ENCODE results near the gene SCN3B. TPM values are rescaled to one million over a fixed set of nuclear protein-coding genes. Genes with fewer than 3 reads are reported as not detected.

Gene SCN3B
- total and polyA plus RNA-seq, 2 of the 4 experiments (the other 2 are of a cell fraction) = under 0.01 to 0.03 TPM

DNA sequence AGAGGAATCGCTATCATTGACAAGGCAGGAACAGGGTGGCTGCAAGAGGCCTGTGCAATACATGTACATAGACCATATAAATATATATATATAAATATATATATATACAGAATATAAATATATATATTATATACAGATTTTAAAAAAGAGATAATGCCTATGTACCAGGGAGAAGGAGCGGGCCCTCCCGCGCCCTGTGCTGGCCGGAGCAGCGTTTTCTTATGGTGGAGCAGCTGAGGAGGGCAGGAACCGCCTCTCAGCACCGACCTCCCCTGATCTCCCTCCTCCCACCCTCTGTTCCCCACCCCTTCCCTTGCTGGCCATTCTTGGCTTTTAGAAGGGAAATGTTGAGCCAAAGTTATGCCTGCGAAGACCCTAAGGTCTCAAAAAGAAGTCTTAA lies 31.8 kb downstream of the SCN3B start:
- Histone ChIP-seq H3K36me3 (ENCODE audit: control insufficient read depth, insufficient read depth, low read length) (peaks cover 3% of the 10 kb centered on the region), H3K9me1 (ENCODE audit: insufficient read depth, low read length) (peaks cover 5% of the 10 kb centered on the region; the same call in 1 of the 2 replicates), H2BK15ac (ENCODE audit: low read depth, low read length) (no peak overlapping the region), H2AFZ (replicated peaks; ENCODE audit: low read length, poor library complexity) (no peak overlapping the region), H3K56ac (ENCODE audit: extremely low read depth, insufficient read depth, low read length) (no peak overlapping the region), H3K14ac (replicated peaks; ENCODE audit: low read depth, low read length) (no peak overlapping the region), H3K27ac (ENCODE audit: insufficient read depth, low read length) (no peak overlapping the region), H3K9ac (ENCODE audit: low read depth, low read length) (no peak overlapping the region), H3K9me3 (ENCODE audit: control insufficient read depth, insufficient read depth, low read length) (no peaks in the 10 kb centered on the region), H2BK120ac (ENCODE audit: low read depth, low read length) (no peak overlapping the region), H3K4me1 (ENCODE audit: control insufficient read depth, insufficient read depth, low read length) (no peaks in the 10 kb centered on the region), H4K91ac (ENCODE audit: insufficient read depth, low read depth, low read length) (no peak overlapping the region), H3K4me2 (ENCODE audit: low read depth, low read length) (no peak overlapping the region), H4K5ac (ENCODE audit: low read depth, low read length) (no peak overlapping the region), H3K23ac (ENCODE audit: low read depth, low read length) (no peak overlapping the region), H4K20me1 (ENCODE audit: insufficient read depth, low read length) (no peaks in the 10 kb centered on the region), H2BK5ac (ENCODE audit: low read depth, low read length, poor library complexity, severe bottlenecking) (no peak overlapping the region), H3K18ac (ENCODE audit: low read depth, low read length) (no peak overlapping the region), H4K8ac (ENCODE audit: low read depth in 2 of 2, low read length in 2 of 2) (no peak overlapping the region), H3K4ac (ENCODE audit: low read depth, low read length) (no peak overlapping the region), H2AK5ac (ENCODE audit: low read depth, low read length) (no peak overlapping the region), H2BK20ac (ENCODE audit: low read depth, low read length) (no peak overlapping the region), H2AK9ac (replicated peaks; ENCODE audit: low read depth, low read length, poor library complexity) (no peak overlapping the region), H3K27me3 (ENCODE audit: control insufficient read depth, insufficient read depth, low read length) (no peaks in the 10 kb centered on the region), H3K79me1 (ENCODE audit: low read depth in 1 of 2, low read length in 2 of 2) (no peaks in the 10 kb centered on the region), H3K4me3 (ENCODE audit: insufficient read depth, low read depth, low read length) (no peak overlapping the region)
- DNase-seq (no peak), ATAC-seq (ENCODE audit: low read depth) (no peak)
- ChIA-PET CTCF (no interaction called here), POLR2A (ENCODE audit: unreplicated experiment) (no interaction called here)
- TF ChIP-seq CEBPB (IDR thresholded peaks at IDR 0.05; ENCODE audit: low read depth, low read length) = no peak
- no peak for TF ChIP-seq MAZ (IDR thresholded peaks at IDR 0.05; ENCODE audit: borderline replicate concordance, low read depth, low read length)
- no peak for TF ChIP-seq NFE2L2 (IDR thresholded peaks at IDR 0.05; ENCODE audit: low read depth, low read length)
- TF ChIP-seq, protein P1, sequence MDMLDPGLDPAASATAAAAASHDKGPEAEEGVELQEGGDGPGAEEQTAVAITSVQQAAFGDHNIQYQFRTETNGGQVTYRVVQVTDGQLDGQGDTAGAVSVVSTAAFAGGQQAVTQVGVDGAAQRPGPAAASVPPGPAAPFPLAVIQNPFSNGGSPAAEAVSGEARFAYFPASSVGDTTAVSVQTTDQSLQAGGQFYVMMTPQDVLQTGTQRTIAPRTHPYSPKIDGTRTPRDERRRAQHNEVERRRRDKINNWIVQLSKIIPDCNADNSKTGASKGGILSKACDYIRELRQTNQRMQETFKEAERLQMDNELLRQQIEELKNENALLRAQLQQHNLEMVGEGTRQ (IDR thresholded peaks at IDR 0.05; ENCODE audit: low read depth, low read length) = no peak
- no peak for TF ChIP-seq FOS (IDR thresholded peaks at IDR 0.05; ENCODE audit: low read depth, low read length)
- no peak for TF ChIP-seq RCOR1 (IDR thresholded peaks at IDR 0.05; ENCODE audit: insufficient replicate concordance, low read length)
- no peak for TF ChIP-seq CHD1 (IDR thresholded peaks at IDR 0.05; ENCODE audit: low read depth, low read length)
- no peak for TF ChIP-seq MAFK (IDR thresholded peaks at IDR 0.05; ENCODE audit: low read depth, low read length)
- TF ChIP-seq RAD21 (IDR thresholded peaks at IDR 0.05; ENCODE audit: low read length) = no peak
- TF ChIP-seq POLR2A (IDR thresholded peaks at IDR 0.05; ENCODE audit: low read depth, low read length) = no peak
- TF ChIP-seq RFX5 (IDR thresholded peaks at IDR 0.05; ENCODE audit: low read depth, low read length) = no peak
- TF ChIP-seq MXI1 (IDR thresholded peaks at IDR 0.05; ENCODE audit: borderline replicate concordance, low read depth, low read length) = no peak
- TF ChIP-seq SMC3 (IDR thresholded peaks at IDR 0.05; ENCODE audit: low read depth, low read length) = no peak
- dilution Hi-C loops (cut with HindIII; ENCODE audit: low sequenced_read_pairs, unreplicated experiment) = no loop called here
- BruUV-seq (replicated peaks) = no TSS peak
- in situ Hi-C loops (cut with MboI; ENCODE audit: low sequenced_read_pairs) = no loop called here
- 60% methylated on average over 1 of the region's 9 CpGs; no CpG with 5 or more reads in 1 of the 2 experiments for WGBS, 2 experiments (ENCODE audit: extremely low coverage in 2 of 2, insufficient read length in 1 of 2)
- intact Hi-C loops (cut with micrococcal nuclease) = no loop called here
